Adrenal gland (tissue), 5 donors: ENCODE data around the gene SUPT4H1.

ENCODE experiments used
- CTCF ChIP-seq, 6 experiments: fragments of 450-650 bp in 4 of 6; fragments of 200-600 bp in 2 of 6; sonication (generic) in 1 of 6; IDR thresholded peaks; 1 replicate in 5 of 6; 2 replicates in 1 of 6; pipeline versions ENCODE4 v1.5.1 to v1.8.0; 2016 to 2021; ENCODE audit warnings: antibody characterized with exemption in 6 of 6, mild to moderate bottlenecking in 2 of 6, moderate library complexity in 1 of 6
- POLR2A ChIP-seq, 2 donors: fragments of 450-650 bp; IDR thresholded peaks; one replicate each; pipeline ENCODE4 v1.6.1; 2017; ENCODE audit warnings: antibody characterized with exemption in 2 of 2, mild to moderate bottlenecking in 2 of 2, moderate library complexity in 1 of 2
- donor health status: DM: no; HTN: no; CAD: no.

GRCh38 chr17:58348038-58348437 is 4.0 kb downstream of the SUPT4H1 start:
- TF ChIP-seq CTCF (IDR thresholded peaks at IDR 0.05) (no peak), POLR2A (IDR thresholded peaks at IDR 0.05) (no peak)
